AG09309 (cell line): Measurements from ENCODE around the gene CDC42BPA.

Source experiments
- DNase-seq: peaks from one replicate; pipeline ENCODE4 v3.0.0-alpha.2; 2010; ENCODE audit warnings: low read depth
- H3K4me3 ChIP-seq: 2 replicates; pipeline ENCODE4 v1.5.1; 2011; ENCODE audit warnings: mild to moderate bottlenecking, low read depth, low read length, moderate library complexity; ENCODE audit not compliant: control insufficient read depth
- CTCF ChIP-seq: IDR thresholded peaks from 2 replicates; pipeline ENCODE4 v1.5.1; 2011; ENCODE audit warnings: mild to moderate bottlenecking, low read depth, low read length, inconsistent platforms; ENCODE audit not compliant: insufficient read depth, control insufficient read depth; ENCODE audit errors: missing control alignments

Gene CDC42BPA

GRCh38 chr1:227082999-227083746 lies 235.1 kb downstream of the CDC42BPA start:
- H3K4me3 ChIP-seq, result no peak overlapping the region
- no peak for DNase-seq
- TF ChIP-seq CTCF, result no peak

GRCh38 chr1:227077783-227078182 lies 240.5 kb downstream of the CDC42BPA start:
- no peak for DNase-seq
- no peak overlapping the region for H3K4me3 ChIP-seq
- no peak for TF ChIP-seq CTCF

GRCh38 chr1:227073786-227074185 lies 244.5 kb downstream of the CDC42BPA start:
- no peak for DNase-seq
- no peak overlapping the region for H3K4me3 ChIP-seq
- no peak for TF ChIP-seq CTCF

GRCh38 chr1:227072991-227073390 lies 245.3 kb downstream of the CDC42BPA start:
- DNase-seq, result no peak

GRCh38 chr1:227071895-227072587 lies 246.3 kb downstream of the CDC42BPA start:
- TF ChIP-seq CTCF, result no peak
- DNase-seq, result no peak
- H3K4me3 ChIP-seq, result no peak overlapping the region

More at GRCh38 chr1:227072991-227073390, 245.3 kb downstream of the CDC42BPA start:
- no peak for TF ChIP-seq CTCF
- no peak overlapping the region for H3K4me3 ChIP-seq

DNA sequence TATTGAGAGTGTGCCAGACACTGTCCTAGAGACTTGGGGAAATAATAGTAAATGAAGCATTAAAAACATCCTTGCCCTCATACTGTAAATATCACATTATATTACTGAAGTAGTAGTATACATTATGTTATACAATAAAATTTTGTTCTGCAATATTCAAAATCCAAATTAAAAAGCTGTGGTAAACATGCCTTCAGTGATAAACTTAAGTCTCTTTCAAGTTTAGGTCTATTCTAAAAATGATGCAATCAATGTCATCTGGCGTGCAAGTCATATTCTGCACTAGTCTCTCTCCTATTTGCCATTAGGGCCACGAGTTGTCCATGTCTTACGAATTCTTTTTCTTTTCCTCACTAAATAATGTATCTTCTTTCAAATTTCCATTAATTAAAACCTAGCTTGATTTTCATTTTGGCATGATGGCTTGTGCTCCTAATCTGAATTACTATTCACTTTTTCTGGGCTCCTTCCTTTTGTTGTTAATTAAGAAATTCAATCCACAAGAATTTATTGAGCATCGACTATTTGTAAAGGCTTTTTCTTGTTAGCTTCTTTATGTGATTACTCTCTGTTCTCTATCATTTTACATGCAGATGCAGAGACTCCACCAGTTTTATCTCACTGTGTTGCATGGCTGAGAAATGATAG lies 247.5 kb downstream of the CDC42BPA start:
- TF ChIP-seq CTCF, result no peak
- no peak for DNase-seq
- no peak overlapping the region for H3K4me3 ChIP-seq
